Neuronal stem cell (in vitro differentiated cells): ENCODE data around the gene OCA2.
A peak's percentile ranks its signal among the peaks of the same experiment; 100 is the strongest.
"Not testable (repeated sequence)": the region's sequence is repeated elsewhere in the genome, so short reads cannot be mapped to it uniquely, and the experiment has no call there.

Experiments
- DNase-seq: peaks from one replicate; pipeline ENCODE4 v3.0.0-alpha.2; 2013; ENCODE audit warnings: low spot score
- H2AFZ ChIP-seq: one replicate; pipeline ENCODE4 v1.6.1; 2013; ENCODE audit warnings: mild to moderate bottlenecking, low read length, inconsistent platforms
- H2AK5ac ChIP-seq: 2 replicates; pipeline ENCODE4 v1.6.1; 2013; ENCODE audit warnings: low read depth, mild to moderate bottlenecking, inconsistent platforms, low read length, moderate library complexity, mixed read lengths
- H2BK120ac ChIP-seq: 2 replicates; pipeline ENCODE4 v1.6.1; 2013; ENCODE audit warnings: low read depth, mild to moderate bottlenecking, inconsistent platforms, low read length, moderate library complexity, mixed read lengths
- H2BK12ac ChIP-seq: one replicate; pipeline ENCODE4 v1.6.1; 2013; ENCODE audit warnings: low read length, inconsistent platforms
- H2BK15ac ChIP-seq: 2 replicates; pipeline ENCODE4 v1.6.1; 2013; ENCODE audit warnings: mild to moderate bottlenecking, low read length, inconsistent platforms, mixed read lengths
- H2BK5ac ChIP-seq: one replicate; pipeline ENCODE4 v1.6.1; 2013; ENCODE audit warnings: inconsistent platforms, mild to moderate bottlenecking, low read length, moderate library complexity
- H3K14ac ChIP-seq: one replicate; pipeline ENCODE4 v1.6.1; 2013; ENCODE audit warnings: low read length, inconsistent platforms
- H3K18ac ChIP-seq: 2 replicates; pipeline ENCODE4 v1.6.1; 2013; ENCODE audit warnings: low read length, inconsistent platforms
- H3K23ac ChIP-seq: 2 replicates; pipeline ENCODE4 v1.6.1; 2013; ENCODE audit warnings: low read depth, mild to moderate bottlenecking, mixed read lengths, low read length, inconsistent platforms; ENCODE audit not compliant: poor library complexity
- H3K27ac ChIP-seq: replicated peaks from 3 replicates; pipeline ENCODE4 v1.5.1; 2013; ENCODE audit warnings: low read length, inconsistent platforms
- H3K27me3 ChIP-seq, 3 experiments: 2 replicates each; pipeline ENCODE4 v1.6.1; 2013; ENCODE audit warnings: low read length in 3 of 3, mild to moderate bottlenecking in 2 of 3, inconsistent platforms in 1 of 3, low read depth in 1 of 3, mixed read lengths in 1 of 3, moderate library complexity in 1 of 3; ENCODE audit not compliant: control insufficient read depth in 3 of 3, insufficient read depth in 3 of 3
- H3K36me3 ChIP-seq, 2 donors: replicated peaks in 1 of 2; 2 replicates each; pipeline ENCODE4 v1.6.1; 2013; ENCODE audit warnings: low read length in 2 of 2; ENCODE audit not compliant: control insufficient read depth in 2 of 2, insufficient read depth in 2 of 2
- H3K4ac ChIP-seq: 2 replicates; pipeline ENCODE4 v1.6.1; 2013; ENCODE audit warnings: inconsistent platforms, mild to moderate bottlenecking, low read length, moderate library complexity
- H3K4me1 ChIP-seq, 2 donors: 1 replicate in 1 of 2; 2 replicates in 1 of 2; pipeline ENCODE4 v1.6.1; 2013; ENCODE audit warnings: low read length in 2 of 2, low read depth in 1 of 2; ENCODE audit not compliant: control insufficient read depth in 2 of 2, insufficient read depth in 1 of 2
- H3K4me2 ChIP-seq: one replicate; pipeline ENCODE4 v1.6.1; 2013; ENCODE audit warnings: mild to moderate bottlenecking, low read length, inconsistent platforms; ENCODE audit not compliant: insufficient read depth, poor library complexity, severe bottlenecking
- H3K4me3 ChIP-seq, 2 donors: 2 replicates each; pipeline ENCODE4 v1.5.1; 2013; ENCODE audit warnings: low read length in 2 of 2, mild to moderate bottlenecking in 2 of 2, inconsistent platforms in 1 of 2, moderate library complexity in 1 of 2
- H3K79me1 ChIP-seq: one replicate; pipeline ENCODE4 v1.6.1; 2013; ENCODE audit warnings: low read depth, mild to moderate bottlenecking, inconsistent platforms, low read length, moderate library complexity
- H3K9ac ChIP-seq: one replicate; pipeline ENCODE4 v1.6.1; 2013; ENCODE audit warnings: mild to moderate bottlenecking, low read depth, low read length, inconsistent platforms; ENCODE audit not compliant: poor library complexity
- H3K9me3 ChIP-seq, 2 donors: replicated peaks in 1 of 2; 2 replicates each; pipeline versions ENCODE3 to v1.6.1; 2013; ENCODE audit warnings: low read length in 2 of 2, mild to moderate bottlenecking in 2 of 2, inconsistent platforms in 1 of 2, low read depth in 1 of 2, mixed read lengths in 1 of 2, moderate library complexity in 1 of 2; ENCODE audit not compliant: control insufficient read depth in 2 of 2, insufficient read depth in 1 of 2
- H4K8ac ChIP-seq: one replicate; pipeline ENCODE4 v1.6.1; 2013; ENCODE audit warnings: low read depth, mild to moderate bottlenecking, inconsistent platforms, low read length, moderate library complexity
- H4K91ac ChIP-seq: one replicate; pipeline ENCODE4 v1.6.1; 2013; ENCODE audit warnings: low read length, low read depth, mild to moderate bottlenecking, inconsistent platforms; ENCODE audit not compliant: poor library complexity
- WGBS, 2 donors: extraction: QIAGEN DNeasy Blood & Tissue Kit; methylation state at CpG; one replicate each; pipeline ENCODE4 v1.1.7; 2013; ENCODE audit warnings: missing lambda C conversion rate in 2 of 2, mixed read lengths in 1 of 2; ENCODE audit not compliant: insufficient read length in 2 of 2, insufficient replicate concordance in 1 of 2; ENCODE audit errors: extremely low coverage in 2 of 2; 5-methylcytosine and 5-hydroxymethylcytosine counted together

Gene OCA2

DNA sequence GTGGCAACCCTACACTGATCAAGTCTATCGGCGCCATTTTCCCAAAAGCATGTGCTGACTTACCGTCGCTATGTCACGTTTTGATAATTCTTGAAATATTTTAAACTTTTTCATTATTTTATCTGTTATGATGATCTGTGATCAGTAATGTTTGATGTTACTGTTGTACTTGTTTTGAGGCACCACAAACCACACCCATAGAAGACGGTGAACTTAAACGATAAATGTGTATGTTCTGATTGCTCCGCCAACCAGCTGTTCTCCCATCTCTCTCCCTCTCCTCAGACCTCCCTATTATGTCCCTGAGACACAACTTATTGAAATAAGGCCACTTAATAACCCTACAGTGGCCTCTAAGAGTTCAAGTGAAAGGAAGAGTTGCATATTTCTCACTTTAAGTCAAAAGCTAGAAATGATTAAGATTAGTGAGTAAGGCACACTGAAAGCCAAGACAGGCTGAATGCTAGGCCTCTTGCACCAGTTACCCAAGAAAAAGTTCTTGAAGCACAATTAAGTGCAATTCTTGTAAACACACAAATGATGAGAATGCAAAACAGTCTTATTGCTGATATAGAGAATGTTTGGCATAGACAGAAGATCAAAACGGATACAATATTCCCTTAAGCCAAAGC is 38.4 kb upstream of the OCA2 start:
- WGBS, 2 donors, result no CpG with 5 or more reads among the region's 9 CpGs
- peaks cover 3 to 81% of the 10 kb centered on the region in 2 donors for H3K36me3 ChIP-seq

DNA sequence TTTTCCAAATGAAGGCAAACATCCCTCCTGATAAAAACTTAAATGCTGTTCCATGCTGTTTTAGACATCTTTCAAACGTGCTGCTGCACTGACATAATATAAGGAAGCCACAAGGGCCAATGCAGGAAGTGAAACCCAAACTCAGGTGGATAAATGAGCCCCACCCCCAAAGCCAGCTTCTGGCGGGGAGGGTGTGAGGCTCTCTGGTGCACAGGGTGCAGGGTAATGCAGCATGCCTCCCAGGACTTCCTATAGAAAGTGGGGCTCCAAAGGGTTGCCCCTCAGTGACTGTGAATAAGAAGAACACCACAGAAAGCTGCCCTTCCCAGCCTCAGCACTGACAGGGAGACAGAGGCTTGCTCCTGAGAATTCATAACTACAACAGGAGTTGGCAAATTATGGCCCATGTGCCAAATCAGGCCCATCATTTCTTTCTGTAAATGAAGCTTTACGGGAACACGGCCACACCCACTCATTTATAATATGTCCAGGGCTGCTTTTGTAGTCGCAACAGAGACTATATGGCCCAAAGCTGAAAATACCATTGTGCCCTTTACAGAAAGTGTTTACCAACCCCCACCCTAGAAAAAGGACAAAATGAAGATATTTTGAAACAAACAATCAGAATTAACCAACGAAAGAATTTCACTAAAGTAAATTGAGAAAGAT is 37.3 kb upstream of the OCA2 start:
- H3K36me3 ChIP-seq, result peaks cover 11 to 81% of the 10 kb centered on the region in 2 donors
- H3K4me3 ChIP-seq, H3K4ac ChIP-seq, H3K23ac ChIP-seq, H2AK5ac ChIP-seq, H3K4me1 ChIP-seq, H2BK15ac ChIP-seq, H4K91ac ChIP-seq, H3K27ac ChIP-seq, H3K14ac ChIP-seq, H2BK12ac ChIP-seq, H3K27me3 ChIP-seq, H2BK5ac ChIP-seq, H3K4me2 ChIP-seq, H3K18ac ChIP-seq, H3K9ac ChIP-seq, H3K79me1 ChIP-seq, H2AFZ ChIP-seq, H3K9me3 ChIP-seq, DNase-seq, H4K8ac ChIP-seq, H2BK120ac ChIP-seq: not testable (repeated sequence)
- whole genome bisulfite sequencing, 2 donors, result no CpG with 5 or more reads among the region's 6 CpGs

More for the DNA sequence above, 38.4 kb upstream of the OCA2 start:
- H3K9me3 ChIP-seq, H3K4ac ChIP-seq, DNase-seq, H4K8ac ChIP-seq, H3K4me3 ChIP-seq, H2AFZ ChIP-seq, H3K27me3 ChIP-seq, H3K9ac ChIP-seq, H3K23ac ChIP-seq, H2BK12ac ChIP-seq, H3K79me1 ChIP-seq, H3K18ac ChIP-seq, H3K27ac ChIP-seq, H3K4me2 ChIP-seq, H2AK5ac ChIP-seq, H3K4me1 ChIP-seq, H2BK15ac ChIP-seq, H2BK120ac ChIP-seq, H4K91ac ChIP-seq, H2BK5ac ChIP-seq, H3K14ac ChIP-seq: not testable (repeated sequence)

DNA sequence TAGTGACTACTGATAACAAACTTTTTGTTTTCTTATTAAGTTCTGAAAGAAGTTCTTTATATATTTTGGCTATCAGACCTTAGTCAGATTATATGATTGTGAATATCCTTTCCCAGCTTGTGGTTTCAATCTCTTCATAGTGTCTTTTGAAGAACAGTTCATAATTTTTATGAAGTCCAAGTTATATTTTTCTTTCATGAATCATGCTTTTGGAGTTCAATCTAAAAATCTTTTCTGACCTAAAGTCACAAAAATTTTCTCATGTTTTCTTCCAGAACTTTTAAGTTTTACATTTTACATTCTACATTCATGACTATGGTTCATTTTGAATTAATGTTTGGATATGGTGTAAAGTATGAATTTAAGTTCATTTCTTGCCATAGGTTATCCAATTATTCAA is 34.2 kb upstream of the OCA2 start:
- Histone ChIP-seq H2AK5ac (no peak overlapping the region), H2BK12ac (no peak overlapping the region), H3K27me3 (no peaks in the 10 kb centered on the region), H4K8ac (no peak overlapping the region), H3K27ac (no peak overlapping the region), H3K9ac (no peak overlapping the region), H2BK15ac (no peak overlapping the region), H2AFZ (no peak overlapping the region), H2BK120ac (no peak overlapping the region), H3K14ac (no peak overlapping the region), H3K4me2 (no peak overlapping the region), H3K4me3 (no peak overlapping the region), H3K23ac (no peak overlapping the region), H3K36me3 (peaks cover 18 to 85% of the 10 kb centered on the region in 2 donors), H2BK5ac (no peak overlapping the region), H3K4me1 (no peaks in the 10 kb centered on the region), H3K18ac (no peak overlapping the region), H4K91ac (no peak overlapping the region), H3K4ac (no peak overlapping the region), H3K9me3 (no peaks in the 10 kb centered on the region), H3K79me1 (no peaks in the 10 kb centered on the region)
- no peak for DNase-seq

DNA sequence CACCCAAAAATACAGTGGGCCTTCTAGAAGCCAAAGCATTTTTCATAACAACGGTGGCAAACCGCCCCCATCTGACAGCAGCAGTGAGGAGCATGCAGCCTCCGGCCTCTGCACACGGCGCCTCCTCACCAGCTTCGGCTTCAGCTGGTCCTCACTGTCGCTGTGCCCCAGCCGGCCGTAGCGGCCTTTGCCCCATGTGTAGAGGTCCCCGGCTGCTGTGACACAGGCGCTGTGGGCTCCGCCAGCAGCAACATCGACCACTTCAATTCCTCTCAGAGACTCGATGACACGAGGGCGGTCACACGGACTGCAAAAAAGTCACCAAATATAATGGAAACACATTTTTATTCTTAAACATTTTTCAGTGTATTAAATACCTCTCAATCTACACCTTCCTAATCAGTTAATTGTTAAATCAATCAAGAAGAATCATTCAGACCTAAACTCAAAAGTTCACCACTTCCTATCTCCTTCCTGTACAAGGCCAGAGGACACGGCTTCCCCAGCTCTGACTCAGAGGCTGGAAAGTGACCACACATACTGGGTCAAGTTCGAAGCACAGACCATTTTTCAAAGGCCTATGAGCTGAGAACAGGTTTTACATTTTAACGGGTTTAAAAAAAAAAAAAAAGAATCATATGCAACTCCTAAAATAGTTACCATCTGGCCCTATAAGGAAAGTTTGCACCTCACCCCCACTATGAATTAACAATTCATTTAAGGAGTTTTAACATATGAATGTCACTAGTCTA is 33.6 kb upstream of the OCA2 start:
- no CpG with 5 or more reads among the region's 21 CpGs for WGBS, 2 donors
- no peaks in the 10 kb centered on the region for H3K4me1 ChIP-seq
- no peak for DNase-seq

More for the DNA sequence above, 33.6 kb upstream of the OCA2 start:
- no peak overlapping the region for H4K91ac ChIP-seq
- H2BK120ac ChIP-seq, result no peak overlapping the region
- H3K4me2 ChIP-seq, result no peak overlapping the region
- no peak overlapping the region for H2AK5ac ChIP-seq
- H4K8ac ChIP-seq, result peak overlapping the region; percentile 17
- no peak overlapping the region for H3K14ac ChIP-seq
- H3K4me3 ChIP-seq, result no peak overlapping the region
- H3K23ac ChIP-seq, result peak overlapping the region; percentile 89
- H3K4ac ChIP-seq, result no peak overlapping the region
- no peaks in the 10 kb centered on the region for H3K79me1 ChIP-seq
- no peaks in the 10 kb centered on the region for H3K9me3 ChIP-seq
- no peak overlapping the region for H2AFZ ChIP-seq
- H2BK15ac ChIP-seq, result no peak overlapping the region
- H2BK5ac ChIP-seq, result no peak overlapping the region
- no peaks in the 10 kb centered on the region for H3K27me3 ChIP-seq
- peaks cover 20 to 87% of the 10 kb centered on the region in 2 donors for H3K36me3 ChIP-seq
- no peak overlapping the region for H3K27ac ChIP-seq
- peak overlapping the region; percentile 38 for H3K18ac ChIP-seq
- H2BK12ac ChIP-seq, result no peak overlapping the region
- peak overlapping the region; percentile 21 for H3K9ac ChIP-seq
